HG03520 (cell line): ENCODE data around the gene SNUPN.
"Not testable (repeated sequence)": the region's sequence is repeated elsewhere in the genome, so short reads cannot be mapped to it uniquely, and the experiment has no call there.

Experiments
- ATAC-seq: cut with Tn5 transposase; IDR thresholded peaks from one replicate; pipeline ENCODE4 v1.9.1; 2021; ENCODE audit warnings: mild to moderate bottlenecking, moderate library complexity; ENCODE audit not compliant: unreplicated experiment

The SNUPN gene

DNA sequence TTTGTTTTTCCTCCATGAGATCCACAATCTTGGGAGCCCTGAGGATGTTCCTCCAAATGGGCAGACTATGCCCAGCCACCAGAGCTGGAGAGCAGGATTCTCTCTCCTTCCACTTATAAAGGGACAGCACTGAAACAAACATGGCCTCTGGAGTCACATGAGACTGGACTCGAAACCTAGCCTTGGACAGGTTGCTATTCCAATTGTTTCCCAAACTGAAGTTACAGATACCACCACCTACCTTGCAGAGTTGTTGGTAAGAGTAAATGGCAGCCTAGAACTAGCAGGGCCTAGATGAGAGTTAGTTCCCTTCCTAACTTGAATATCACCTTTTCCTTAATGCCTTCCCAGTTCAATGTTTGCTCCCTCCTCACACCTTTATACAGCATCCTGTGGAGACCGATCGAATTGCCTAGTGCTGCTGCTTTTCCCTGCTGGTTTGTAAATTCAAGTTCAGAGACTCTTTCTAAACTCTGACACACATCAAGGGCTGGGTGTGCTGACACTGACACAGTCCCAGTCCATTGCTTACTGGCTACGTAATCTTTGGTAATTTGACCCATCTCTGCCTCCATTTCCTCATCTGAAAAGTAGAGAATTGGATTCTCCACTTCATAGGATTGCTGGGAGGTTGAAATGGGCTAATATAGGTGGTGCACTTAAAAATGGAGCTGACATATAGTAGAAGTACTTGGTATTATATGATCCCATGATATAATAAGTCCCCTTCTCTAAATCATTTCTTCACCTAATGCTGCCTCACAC is 11.9 kb upstream of the SNUPN start:
- no peak for ATAC-seq

DNA sequence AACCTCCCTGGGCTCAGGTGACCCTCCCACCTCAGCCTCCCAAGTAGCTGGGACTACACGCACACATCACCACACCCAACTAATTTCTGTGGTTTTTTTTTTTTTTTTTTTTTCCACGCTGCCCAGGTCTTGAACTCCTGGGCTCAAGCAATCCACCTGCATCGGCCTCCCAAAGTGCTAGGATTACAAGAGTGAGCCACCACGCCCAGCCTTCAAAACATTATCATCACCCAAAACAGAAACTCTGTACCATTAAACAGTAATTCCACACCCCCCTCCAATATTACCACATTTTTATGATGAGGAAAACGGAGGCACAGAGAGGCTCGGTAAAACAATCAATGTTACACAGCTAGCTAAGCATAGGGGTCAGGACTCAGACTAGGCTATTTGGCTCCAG is 10.5 kb upstream of the SNUPN start:
- ATAC-seq: no peak

DNA sequence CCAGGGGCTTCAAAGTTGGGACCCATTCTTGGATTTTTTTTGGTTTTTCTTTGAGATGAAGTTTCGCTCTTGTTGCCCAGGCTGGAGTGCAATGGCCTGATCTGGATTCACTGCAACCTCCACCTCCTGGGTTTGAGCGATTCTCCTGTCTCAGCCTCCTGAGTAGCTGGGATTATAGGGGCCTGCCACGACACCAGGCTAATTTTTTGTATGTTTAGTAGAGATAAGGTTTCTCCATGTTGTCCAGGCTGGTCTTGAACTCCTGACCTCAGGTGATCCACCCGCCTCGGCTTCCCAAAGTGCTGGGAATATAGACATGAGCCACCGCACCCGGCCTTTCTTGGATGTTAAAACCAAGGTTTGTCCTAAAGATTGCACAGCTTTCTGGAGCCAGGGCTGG is 8.4 kb upstream of the SNUPN start:
- ATAC-seq: not testable (repeated sequence)

DNA sequence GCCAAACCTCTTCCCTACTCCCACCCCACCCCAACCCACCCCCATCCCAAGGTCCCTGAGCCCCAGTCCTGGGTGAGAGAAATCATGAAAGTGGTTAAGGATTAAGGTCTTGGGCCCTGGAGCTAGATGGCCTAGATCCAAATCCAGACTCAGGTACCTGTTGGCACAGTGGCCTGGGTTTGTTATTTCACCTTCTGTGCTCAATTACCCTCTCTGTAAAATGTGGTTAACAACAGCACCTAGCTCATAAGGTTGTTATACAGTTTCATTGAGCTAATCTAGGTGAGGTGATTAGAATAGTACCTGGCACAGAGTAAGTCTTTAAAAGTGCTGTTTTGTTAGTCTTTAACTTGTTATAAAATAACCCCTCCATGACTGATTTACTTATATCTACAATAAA is 6.4 kb upstream of the SNUPN start:
- no peak for ATAC-seq

DNA sequence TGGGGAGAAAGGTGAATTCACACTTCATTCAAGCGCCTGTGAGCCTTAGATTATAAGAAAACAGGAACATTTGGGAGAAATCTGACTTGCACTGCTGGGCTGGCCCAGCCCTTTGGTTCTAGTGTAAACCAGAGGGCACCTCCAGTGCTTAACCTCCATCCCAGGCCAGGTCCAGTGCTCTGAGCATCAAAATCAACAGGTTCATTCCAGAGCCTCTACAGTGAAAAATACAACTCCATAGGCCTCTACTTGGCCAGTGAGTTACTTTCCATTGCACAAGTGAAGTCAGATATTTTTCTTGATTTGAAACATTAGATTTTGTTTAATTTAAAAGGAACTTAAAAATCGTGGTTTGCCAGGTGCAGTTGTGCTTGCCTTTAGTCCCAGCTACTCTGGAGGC is 3.0 kb downstream of the SNUPN start:
- no peak for ATAC-seq

DNA sequence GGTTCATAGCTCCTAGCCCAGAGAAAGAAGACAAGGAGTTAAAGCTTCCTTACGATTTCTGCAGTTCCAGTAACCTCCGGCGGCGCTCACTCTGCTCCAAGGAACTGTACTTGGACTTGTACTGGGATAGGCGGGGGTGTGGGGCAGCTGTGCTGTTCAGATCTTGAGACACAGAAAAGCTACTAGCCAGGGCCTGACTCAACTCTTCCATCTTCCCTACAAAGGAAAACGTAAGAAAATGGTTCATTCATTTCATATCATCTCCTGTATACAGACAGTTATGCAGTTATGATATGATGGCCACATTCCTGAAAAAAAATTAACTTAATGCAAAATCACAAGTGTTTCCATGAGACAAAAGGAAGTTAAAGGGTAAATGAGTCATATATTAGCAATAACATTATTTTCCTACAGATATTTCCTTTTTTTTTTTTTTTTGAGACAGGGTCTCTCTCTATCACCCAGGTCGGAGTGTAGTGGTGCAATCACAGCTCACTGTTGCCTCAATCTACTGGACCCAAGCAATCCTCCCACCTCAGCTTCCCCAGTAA is 4.6 kb downstream of the SNUPN start:
- ATAC-seq: no peak

DNA sequence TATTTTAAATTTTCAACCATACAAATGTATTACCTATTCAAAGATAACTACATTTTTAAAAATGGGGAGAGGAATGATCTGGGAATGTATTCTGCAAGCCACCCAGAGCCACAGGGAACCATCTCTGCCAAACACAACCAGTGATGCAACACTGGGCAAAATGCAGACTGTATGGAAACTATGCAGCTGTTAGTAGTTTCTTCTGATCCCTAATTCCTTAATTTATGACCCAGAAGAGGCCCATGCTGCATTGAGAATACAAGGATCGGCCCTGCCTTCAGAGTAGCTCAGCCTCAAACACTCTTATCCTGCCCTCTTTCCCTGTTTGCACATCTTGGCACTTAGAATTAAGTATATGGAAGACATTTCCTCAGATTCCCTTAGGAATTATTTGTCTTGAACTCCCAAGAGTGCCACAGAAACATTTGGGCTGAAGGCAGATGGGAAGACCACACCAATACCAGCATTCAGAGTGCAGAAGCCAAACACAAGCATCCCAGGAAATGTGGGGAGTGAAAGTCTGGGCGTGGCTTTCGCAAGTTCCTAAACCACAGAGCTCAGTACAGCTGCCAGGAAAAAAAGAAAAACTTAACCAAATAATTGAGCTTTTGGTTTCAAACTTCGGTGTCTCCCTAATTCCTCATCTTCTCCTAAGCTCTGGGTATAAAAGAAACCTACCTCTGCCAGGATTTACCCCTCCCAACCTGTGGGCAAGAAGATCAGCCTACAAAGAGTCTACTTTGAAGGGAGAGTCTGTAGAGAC is 5.3 kb downstream of the SNUPN start:
- no peak for ATAC-seq

DNA sequence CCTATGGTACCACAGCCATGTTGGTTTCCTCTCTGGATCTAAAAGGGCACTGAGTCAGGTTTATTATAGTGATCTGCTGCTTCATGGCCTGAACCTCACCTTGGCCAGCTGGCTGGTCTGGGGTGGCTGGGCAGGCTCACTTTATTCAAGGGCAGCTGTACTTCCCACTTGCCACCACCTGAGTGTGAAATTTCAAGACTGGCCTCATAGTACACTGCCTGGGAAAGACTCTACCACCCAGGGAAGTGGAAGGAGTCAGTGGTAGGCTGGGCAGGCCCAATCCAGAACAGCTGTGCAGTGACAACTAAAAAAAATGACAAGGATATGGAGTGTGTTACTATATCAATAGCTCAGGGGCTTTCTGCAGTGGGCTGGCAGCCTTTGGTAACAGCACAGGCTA is 8.8 kb downstream of the SNUPN start:
- ATAC-seq: no peak

DNA sequence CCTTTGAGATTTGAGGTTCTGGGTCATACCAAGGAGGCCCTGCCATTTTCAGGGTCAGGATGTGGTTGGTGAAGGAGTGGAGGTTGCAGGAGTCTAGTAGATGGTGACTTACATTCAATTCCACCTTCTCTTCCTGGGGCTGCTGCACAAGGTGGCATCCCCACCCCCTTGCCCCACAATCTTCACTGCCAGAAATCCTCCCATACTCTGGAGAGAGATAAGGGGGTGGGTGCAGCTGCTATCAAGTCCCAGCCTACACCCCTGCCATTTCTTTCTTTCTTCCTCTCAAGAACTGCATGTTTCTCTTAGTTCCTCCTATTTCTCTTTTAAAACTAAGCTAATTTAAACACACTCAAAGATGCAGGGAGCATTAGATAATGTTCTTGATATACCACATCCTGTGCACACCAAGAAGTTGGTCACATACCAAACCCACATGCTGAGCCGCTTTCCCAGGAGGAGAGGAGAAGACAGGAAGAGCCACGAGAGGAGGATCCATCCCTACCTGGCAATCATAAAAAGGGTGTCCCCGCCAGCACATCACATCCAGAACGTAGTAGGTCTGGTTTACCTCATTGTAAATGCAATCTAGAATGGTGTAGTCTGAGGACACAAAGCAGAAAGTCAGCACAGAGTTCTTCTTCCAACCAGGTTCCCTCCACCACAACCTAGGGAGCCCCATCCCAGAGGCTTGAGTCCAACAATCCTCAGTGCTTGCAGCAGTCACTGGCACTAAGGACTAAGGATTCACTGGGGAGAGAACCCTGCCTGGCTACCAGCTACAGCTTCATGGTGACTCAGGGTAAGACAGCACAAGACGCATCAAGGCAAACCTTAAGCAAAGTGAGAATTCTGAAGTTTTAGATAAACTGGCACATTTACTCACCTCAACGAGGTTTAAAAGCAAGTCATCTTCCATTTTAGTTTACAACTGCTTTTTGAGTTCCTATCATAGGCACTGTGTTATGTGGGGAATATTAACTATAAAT is 18.5 kb downstream of the SNUPN start:
- no peak for ATAC-seq

DNA sequence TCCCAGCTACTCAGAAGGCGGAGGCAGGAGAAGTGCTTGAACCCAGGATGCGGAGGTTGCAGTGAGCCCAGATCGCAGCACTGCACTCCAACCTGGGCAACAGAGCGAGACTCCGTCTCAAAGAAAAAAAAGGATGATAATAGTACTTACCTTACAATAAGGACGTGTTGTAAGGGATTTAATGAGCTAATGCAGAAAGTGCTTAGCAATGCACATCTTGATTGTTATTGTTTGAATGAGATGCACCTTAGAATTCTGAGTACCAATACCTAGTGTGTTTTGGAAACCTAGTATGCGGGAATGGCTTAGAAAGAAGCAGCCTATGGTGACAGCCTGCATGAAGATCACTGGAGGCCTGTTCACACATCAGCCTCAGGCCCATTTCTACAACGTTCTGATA is 19.5 kb downstream of the SNUPN start:
- ATAC-seq: no peak

DNA sequence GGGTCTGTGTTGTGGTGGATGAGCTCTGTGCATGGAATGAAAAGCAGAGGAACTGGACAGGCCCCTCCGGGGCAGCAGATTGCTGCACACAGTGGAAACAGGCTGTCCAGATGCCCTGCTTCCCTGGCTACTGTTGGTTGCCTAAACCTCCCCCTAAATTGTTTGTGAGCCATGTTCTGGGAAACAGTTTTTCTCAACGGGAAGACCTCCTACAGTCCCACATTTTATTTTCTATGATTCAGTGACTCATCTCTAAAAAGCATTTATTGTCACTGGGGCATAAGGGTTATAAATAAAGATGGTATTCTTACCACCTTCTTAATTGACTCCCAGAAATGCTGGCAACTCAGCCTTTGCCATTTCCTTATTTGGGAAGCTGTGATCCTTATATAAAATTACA is 26.1 kb downstream of the SNUPN start:
- ATAC-seq: no peak

DNA sequence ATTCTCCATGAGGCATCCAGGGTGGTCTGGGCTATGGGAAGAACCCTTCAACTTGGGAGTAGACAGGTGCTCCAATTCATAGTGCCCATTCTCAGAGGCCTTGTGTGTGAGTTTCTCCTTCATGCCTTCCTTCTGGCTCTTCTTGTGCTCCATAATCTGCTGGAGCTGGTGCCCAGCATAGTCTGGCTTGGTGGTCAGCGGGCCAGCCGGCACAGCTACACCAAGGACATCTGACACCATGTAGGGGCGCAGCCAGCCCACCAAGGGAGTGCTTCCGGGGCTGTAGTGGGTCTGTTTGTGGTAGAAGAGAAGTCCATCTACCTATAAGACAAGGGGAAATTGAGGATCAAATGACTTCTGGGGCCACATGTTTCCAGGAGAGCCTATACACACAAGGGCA is 27.2 kb downstream of the SNUPN start:
- no peak for ATAC-seq

DNA sequence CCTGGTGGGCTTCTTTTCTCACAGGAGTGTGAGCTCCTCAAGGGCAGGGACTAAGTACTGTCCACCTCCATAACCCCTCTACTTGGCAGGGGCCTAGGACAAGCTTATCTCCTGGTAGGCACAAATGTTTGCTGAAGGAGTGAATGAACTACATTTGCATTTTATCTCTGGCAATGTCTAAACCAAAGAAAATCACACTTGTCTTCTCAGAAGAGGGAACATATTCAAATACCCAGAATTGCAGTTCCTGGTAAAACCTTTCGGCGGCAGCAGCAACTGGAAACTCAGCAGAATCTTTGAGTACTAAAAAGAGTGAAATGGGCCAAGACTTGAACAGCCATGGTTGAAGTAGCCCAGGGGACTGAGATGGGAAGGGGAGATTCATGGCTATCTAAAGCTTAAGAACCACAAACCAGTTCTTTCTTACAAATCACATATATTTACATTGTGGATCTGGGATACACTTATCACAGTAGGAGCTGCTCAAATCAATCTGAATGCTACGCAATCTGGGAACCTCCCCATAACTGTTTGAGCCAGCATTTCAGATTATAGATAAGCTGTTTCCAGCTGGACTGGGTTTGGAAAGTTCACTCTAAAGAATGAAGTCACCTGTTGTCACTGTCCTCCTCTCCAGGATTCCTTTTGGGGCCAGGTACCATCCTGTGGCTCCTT is 27.7 kb downstream of the SNUPN start:
- no peak for ATAC-seq

DNA sequence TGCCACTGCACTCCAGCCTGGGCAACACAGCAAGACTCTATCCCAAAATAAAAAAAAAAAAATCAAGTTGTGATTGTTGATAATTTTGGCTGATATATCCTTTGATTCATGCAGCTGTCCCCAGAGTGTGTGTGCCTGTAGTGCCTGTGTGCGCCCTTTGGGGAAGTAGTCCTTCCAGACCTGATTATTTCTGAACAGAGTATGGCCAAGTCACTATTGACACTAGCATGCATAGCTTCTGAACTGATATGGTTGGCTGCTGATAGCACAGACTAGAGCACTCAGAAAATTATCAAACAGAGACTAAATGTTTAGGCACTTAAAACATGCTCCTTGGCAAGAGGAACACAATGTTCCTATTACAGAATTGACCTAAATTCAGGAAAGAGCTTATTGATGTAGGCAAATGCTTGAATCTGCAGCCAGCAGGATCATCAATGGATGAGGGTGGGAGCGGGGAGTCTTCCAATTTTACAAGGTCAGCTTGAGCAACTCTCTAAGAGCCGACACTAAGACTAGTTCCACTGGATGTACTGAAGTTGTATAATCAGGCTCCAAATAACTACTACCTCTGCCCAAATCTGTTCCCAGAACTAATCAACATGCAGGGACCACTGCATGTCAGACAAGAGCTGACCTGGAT is 28.7 kb downstream of the SNUPN start:
- ATAC-seq: no peak

DNA sequence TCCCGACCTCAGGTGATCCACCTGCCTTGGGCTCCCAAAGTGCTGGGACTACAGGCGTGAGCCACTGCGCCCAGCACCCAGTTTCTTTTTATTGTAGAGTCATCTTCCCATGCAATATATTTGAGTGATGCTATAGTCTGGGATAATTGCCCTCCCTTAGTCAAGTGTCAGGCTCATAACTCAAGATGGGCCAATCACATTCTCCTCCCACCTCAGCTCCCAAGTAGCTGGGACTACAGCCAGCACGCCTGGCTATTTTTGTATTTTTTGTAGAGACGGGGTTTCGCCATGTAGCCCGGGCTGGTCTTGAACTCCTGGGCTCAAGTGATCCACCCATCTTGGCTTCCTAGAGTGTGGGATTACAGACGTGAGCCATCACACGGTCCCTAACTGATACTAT is 31.2 kb downstream of the SNUPN start:
- no peak for ATAC-seq

DNA sequence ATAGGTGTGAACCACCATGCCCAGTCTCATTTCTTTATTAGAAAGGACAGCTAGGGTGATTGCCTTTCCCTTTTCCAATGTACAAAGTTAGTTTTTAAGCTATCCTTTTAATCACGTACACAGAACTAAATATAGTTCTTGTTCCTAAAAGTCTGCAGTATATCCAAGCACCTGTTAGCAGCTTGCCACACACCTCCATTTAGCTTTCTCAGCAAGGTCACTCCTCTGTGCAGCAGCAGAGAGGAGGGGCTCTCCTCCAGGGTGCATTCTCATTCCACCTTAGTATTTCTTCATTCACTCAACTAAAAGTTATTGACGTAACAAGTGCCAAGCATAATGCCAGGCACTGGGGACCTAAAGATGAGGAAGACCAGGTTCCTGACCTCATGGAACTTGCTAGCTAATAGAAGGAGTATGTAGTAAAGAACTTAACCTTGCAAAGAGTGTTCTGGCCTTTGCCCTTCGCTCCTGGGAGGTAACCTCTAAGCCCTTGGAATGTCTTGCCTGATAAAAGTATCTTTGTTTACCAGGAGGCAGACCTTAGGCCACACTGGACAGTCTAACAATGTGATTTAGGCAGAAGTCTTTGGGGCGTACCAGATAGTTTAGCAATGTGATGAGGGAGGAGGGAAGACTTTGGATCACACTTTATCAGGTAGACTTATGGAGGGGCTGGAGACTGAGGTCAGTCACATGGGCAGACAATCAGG is 33.7 kb downstream of the SNUPN start:
- ATAC-seq: no peak

DNA sequence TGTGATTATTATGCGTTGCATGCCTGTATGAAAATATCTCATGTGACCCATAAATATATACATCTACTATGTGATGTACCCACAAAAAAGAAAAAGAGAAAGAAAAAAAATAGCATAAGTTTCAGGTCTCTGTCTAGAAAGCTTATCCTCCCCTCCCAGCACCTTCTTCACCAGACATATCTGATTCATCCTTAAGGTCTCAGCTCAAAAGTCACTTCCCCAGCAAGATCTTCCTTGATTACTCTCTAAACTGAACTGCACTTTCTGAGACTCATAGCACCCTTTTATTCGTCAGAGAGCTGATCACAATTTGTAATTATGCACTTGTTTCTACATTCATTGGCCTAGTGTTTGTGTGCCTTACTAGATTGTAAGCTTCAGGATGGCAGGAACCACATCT is 35.3 kb downstream of the SNUPN start:
- no peak for ATAC-seq

DNA sequence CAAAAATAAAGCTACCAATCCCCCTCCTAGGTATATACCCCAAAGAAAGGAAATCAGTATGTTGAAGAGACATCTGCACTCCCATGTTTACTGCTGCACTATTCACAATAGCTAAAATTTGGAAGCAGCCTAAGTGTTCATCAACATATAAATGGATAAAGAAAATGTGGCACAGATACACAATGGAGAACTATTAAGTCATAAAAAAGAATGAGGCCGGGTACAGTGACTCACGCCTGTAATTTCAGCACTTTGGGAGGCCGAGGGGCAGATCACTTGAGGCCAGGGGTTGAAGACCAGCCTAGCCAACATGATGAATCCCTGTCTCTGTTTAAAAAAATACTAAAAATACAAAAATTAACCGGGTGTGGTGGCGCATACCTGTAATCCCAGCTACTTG is 36.5 kb downstream of the SNUPN start:
- no peak for ATAC-seq

DNA sequence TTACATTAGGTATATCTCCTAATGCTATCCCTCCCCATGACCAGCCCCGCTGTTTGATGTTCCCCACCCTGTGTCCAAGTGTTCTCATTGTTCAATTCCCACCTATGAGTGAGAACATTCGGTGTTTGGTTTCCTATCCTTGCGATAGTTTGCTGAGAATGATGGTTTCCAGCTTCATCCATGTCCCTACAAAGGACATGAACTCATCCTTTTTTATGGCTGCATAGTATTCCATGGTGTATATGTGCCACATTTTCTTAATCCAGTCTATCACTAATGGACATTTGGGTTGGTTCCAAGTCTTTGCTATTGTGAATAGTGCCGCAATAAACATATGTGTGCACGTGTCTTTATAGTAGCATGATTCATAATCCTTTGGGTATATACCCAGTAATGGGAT is 39.1 kb downstream of the SNUPN start:
- ATAC-seq: not testable (repeated sequence)
